ENCODE results near the gene GPR137C.

Gene GPR137C

GRCh38 chr14:52607061-52607460, 54.4 kb downstream of the GPR137C start:
- no peak overlapping the region for H3K4me3 ChIP-seq (ENCODE audit: low read length in 2 of 2)
- H3K27me3 ChIP-seq (ENCODE audit: control insufficient read depth in 2 of 2, insufficient read depth in 2 of 2, low read length in 2 of 2), result no peaks in the 10 kb centered on the region
- H3K27ac ChIP-seq (ENCODE audit: low read depth in 2 of 2, low read length in 2 of 2), result no peak overlapping the region
- no peaks in the 10 kb centered on the region for H3K36me3 ChIP-seq (ENCODE audit: control insufficient read depth in 2 of 2, insufficient read depth in 2 of 2, low read length in 2 of 2)
- H3K4me1 ChIP-seq (ENCODE audit: control insufficient read depth in 2 of 2, insufficient read depth in 2 of 2, low read length in 2 of 2), result no peaks in the 10 kb centered on the region
- no peak overlapping the region for H3K9ac ChIP-seq (ENCODE audit: low read depth in 1 of 2, low read length in 2 of 2)
- H3K9me3 ChIP-seq (ENCODE audit: control insufficient read depth in 2 of 2, low read length in 2 of 2), result no peaks in the 10 kb centered on the region

DNA sequence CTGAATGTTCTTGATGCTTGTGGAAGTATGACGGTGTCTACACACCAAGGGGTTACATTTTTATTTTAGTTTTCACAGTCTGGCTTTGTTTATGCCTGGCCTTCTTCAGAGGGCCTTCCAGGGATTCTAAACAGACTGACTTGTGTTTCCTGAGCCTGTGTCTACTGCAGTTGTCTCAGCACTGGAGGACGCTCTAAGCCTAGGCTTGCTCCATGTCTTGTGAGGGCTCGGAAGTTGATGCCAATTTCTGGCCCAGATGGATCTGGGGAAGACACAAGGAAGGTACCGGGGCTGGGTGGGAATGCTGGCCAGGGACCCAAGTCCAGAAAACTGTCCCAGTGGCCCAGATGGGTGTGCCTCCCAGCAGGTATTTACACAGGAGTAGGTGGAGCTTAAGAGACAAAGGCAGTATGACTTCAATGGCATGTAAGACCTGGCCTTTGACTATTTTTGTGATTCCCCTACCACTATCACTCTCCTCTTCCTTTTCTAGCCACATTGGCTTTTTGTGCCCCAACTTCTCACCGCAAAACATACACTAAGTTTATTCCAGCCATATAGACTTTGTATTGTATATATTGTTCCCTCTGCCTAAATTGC, 56.9 kb downstream of the GPR137C start:
- Histone ChIP-seq H3K4me1 (ENCODE audit: control insufficient read depth in 2 of 2, insufficient read depth in 2 of 2, low read length in 2 of 2) (no peaks in the 10 kb centered on the region), H3K27me3 (ENCODE audit: control insufficient read depth in 2 of 2, insufficient read depth in 2 of 2, low read length in 2 of 2) (no peaks in the 10 kb centered on the region), H3K9me3 (ENCODE audit: control insufficient read depth in 2 of 2, low read length in 2 of 2) (no peaks in the 10 kb centered on the region), H3K9ac (ENCODE audit: low read depth in 1 of 2, low read length in 2 of 2) (no peak overlapping the region), H3K27ac (ENCODE audit: low read depth in 2 of 2, low read length in 2 of 2) (no peak overlapping the region), H3K4me3 (ENCODE audit: low read length in 2 of 2) (no peak overlapping the region), H3K36me3 (ENCODE audit: control insufficient read depth in 2 of 2, insufficient read depth in 2 of 2, low read length in 2 of 2) (no peaks in the 10 kb centered on the region)

GRCh38 chr14:52610187-52610586, 57.6 kb downstream of the GPR137C start:
- Histone ChIP-seq H3K27me3 (ENCODE audit: control insufficient read depth in 2 of 2, insufficient read depth in 2 of 2, low read length in 2 of 2) (no peaks in the 10 kb centered on the region), H3K4me3 (ENCODE audit: low read length in 2 of 2) (no peak overlapping the region), H3K4me1 (ENCODE audit: control insufficient read depth in 2 of 2, insufficient read depth in 2 of 2, low read length in 2 of 2) (no peaks in the 10 kb centered on the region), H3K27ac (ENCODE audit: low read depth in 2 of 2, low read length in 2 of 2) (no peak overlapping the region), H3K36me3 (ENCODE audit: control insufficient read depth in 2 of 2, insufficient read depth in 2 of 2, low read length in 2 of 2) (no peaks in the 10 kb centered on the region), H3K9ac (ENCODE audit: low read depth in 1 of 2, low read length in 2 of 2) (no peak overlapping the region), H3K9me3 (ENCODE audit: control insufficient read depth in 2 of 2, low read length in 2 of 2) (no peaks in the 10 kb centered on the region)

DNA sequence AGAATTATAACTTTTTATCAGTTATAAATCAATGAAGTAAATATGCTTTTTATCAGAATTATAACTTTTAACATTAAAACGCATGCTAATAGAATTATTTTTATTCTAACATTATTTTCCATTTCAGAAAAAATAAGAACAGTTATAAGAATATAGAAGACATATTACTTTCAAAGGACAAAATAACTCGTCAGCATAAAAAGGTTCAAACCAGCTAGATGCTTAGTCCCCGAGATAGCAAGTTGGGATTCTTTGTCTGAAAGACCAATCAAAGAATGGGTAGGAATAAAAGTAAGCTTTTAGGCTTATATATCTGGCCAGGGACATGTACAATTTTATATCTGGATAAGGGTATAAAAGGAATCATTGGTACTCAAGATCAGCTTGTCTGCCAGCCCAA, 66.0 kb downstream of the GPR137C start:
- H3K4me1 ChIP-seq (ENCODE audit: control insufficient read depth in 2 of 2, insufficient read depth in 2 of 2, low read length in 2 of 2), result no peaks in the 10 kb centered on the region
- no peaks in the 10 kb centered on the region for H3K9me3 ChIP-seq (ENCODE audit: control insufficient read depth in 2 of 2, low read length in 2 of 2)

DNA sequence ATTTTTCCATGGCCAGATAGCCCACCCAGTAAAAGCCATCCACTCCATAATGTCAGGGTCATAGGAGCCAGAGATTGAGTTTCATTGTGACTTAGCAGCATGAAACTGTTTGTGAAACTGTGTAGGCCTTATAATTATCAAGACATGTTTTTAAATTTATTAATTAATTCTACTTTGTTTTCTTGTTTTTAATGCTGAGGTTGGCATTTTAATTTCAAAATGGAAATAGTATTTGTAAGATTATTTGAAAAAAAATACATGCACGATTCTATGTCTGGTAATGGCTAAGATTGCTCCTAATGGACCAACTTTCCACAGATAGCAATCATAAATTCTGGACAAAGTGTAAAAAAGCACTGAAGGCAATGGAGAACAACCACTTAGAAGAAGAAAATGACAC, 67.1 kb downstream of the GPR137C start:
- Histone ChIP-seq H3K9ac (ENCODE audit: low read depth in 1 of 2, low read length in 2 of 2) (no peak overlapping the region), H3K4me1 (ENCODE audit: control insufficient read depth in 2 of 2, insufficient read depth in 2 of 2, low read length in 2 of 2) (no peaks in the 10 kb centered on the region), H3K27me3 (ENCODE audit: control insufficient read depth in 2 of 2, insufficient read depth in 2 of 2, low read length in 2 of 2) (no peaks in the 10 kb centered on the region), H3K9me3 (ENCODE audit: control insufficient read depth in 2 of 2, low read length in 2 of 2) (no peaks in the 10 kb centered on the region), H3K4me3 (ENCODE audit: low read length in 2 of 2) (no peak overlapping the region), H3K27ac (ENCODE audit: low read depth in 2 of 2, low read length in 2 of 2) (no peak overlapping the region), H3K36me3 (ENCODE audit: control insufficient read depth in 2 of 2, insufficient read depth in 2 of 2, low read length in 2 of 2) (no peaks in the 10 kb centered on the region)

More for the DNA sequence above, 66.0 kb downstream of the GPR137C start:
- Histone ChIP-seq H3K27ac (ENCODE audit: low read depth in 2 of 2, low read length in 2 of 2) (no peak overlapping the region), H3K4me3 (ENCODE audit: low read length in 2 of 2) (no peak overlapping the region), H3K36me3 (ENCODE audit: control insufficient read depth in 2 of 2, insufficient read depth in 2 of 2, low read length in 2 of 2) (no peaks in the 10 kb centered on the region), H3K9ac (ENCODE audit: low read depth in 1 of 2, low read length in 2 of 2) (no peak overlapping the region), H3K27me3 (ENCODE audit: control insufficient read depth in 2 of 2, insufficient read depth in 2 of 2, low read length in 2 of 2) (no peaks in the 10 kb centered on the region)

GRCh38 chr14:52640137-52640536, 87.5 kb downstream of the GPR137C start:
- H3K4me3 ChIP-seq (ENCODE audit: low read length in 2 of 2), result no peak overlapping the region
- no peak overlapping the region for H3K27ac ChIP-seq (ENCODE audit: low read depth in 2 of 2, low read length in 2 of 2)
- no peaks in the 10 kb centered on the region for H3K4me1 ChIP-seq (ENCODE audit: control insufficient read depth in 2 of 2, insufficient read depth in 2 of 2, low read length in 2 of 2)
- H3K36me3 ChIP-seq (ENCODE audit: control insufficient read depth in 2 of 2, insufficient read depth in 2 of 2, low read length in 2 of 2), result peaks cover 12 to 16% of the 10 kb centered on the region in 2 donors
- H3K9me3 ChIP-seq (ENCODE audit: control insufficient read depth in 2 of 2, low read length in 2 of 2), result no peaks in the 10 kb centered on the region
- H3K27me3 ChIP-seq (ENCODE audit: control insufficient read depth in 2 of 2, insufficient read depth in 2 of 2, low read length in 2 of 2), result no peaks in the 10 kb centered on the region
- no peak overlapping the region for H3K9ac ChIP-seq (ENCODE audit: low read depth in 1 of 2, low read length in 2 of 2)

- Histone ChIP-seq H3K9me3 (ENCODE audit: control insufficient read depth in 2 of 2, low read length in 2 of 2) (no peaks in the 10 kb centered on the region), H3K4me1 (ENCODE audit: control insufficient read depth in 2 of 2, insufficient read depth in 2 of 2, low read length in 2 of 2) (no peaks in the 10 kb centered on the region), H3K27me3 (ENCODE audit: control insufficient read depth in 2 of 2, insufficient read depth in 2 of 2, low read length in 2 of 2) (no peaks in the 10 kb centered on the region), H3K9ac (ENCODE audit: low read depth in 1 of 2, low read length in 2 of 2) (no peak overlapping the region), H3K27ac (ENCODE audit: low read depth in 2 of 2, low read length in 2 of 2) (no peak overlapping the region), H3K4me3 (ENCODE audit: low read length in 2 of 2) (no peak overlapping the region), H3K36me3 (ENCODE audit: control insufficient read depth in 2 of 2, insufficient read depth in 2 of 2, low read length in 2 of 2) (peaks cover 21 to 22% of the 10 kb centered on the region in 2 donors)
Observed at GRCh38 chr14:52641745-52642144, 89.1 kb downstream of the GPR137C start.

GRCh38 chr14:52649511-52649910, 96.9 kb downstream of the GPR137C start:
- H3K27ac ChIP-seq (ENCODE audit: low read depth in 2 of 2, low read length in 2 of 2), result no peak overlapping the region
- H3K4me1 ChIP-seq (ENCODE audit: control insufficient read depth in 2 of 2, insufficient read depth in 2 of 2, low read length in 2 of 2), result no peaks in the 10 kb centered on the region
- peaks cover 22 to 31% of the 10 kb centered on the region in 2 donors for H3K36me3 ChIP-seq (ENCODE audit: control insufficient read depth in 2 of 2, insufficient read depth in 2 of 2, low read length in 2 of 2)
- no peaks in the 10 kb centered on the region for H3K27me3 ChIP-seq (ENCODE audit: control insufficient read depth in 2 of 2, insufficient read depth in 2 of 2, low read length in 2 of 2)
- H3K4me3 ChIP-seq (ENCODE audit: low read length in 2 of 2), result no peak overlapping the region
- no peak overlapping the region for H3K9ac ChIP-seq (ENCODE audit: low read depth in 1 of 2, low read length in 2 of 2)
- H3K9me3 ChIP-seq (ENCODE audit: control insufficient read depth in 2 of 2, low read length in 2 of 2), result no peaks in the 10 kb centered on the region

GRCh38 chr14:52650774-52651173, 98.1 kb downstream of the GPR137C start:
- Histone ChIP-seq H3K9ac (ENCODE audit: low read depth in 1 of 2, low read length in 2 of 2) (no peak overlapping the region), H3K4me3 (ENCODE audit: low read length in 2 of 2) (no peak overlapping the region), H3K9me3 (ENCODE audit: control insufficient read depth in 2 of 2, low read length in 2 of 2) (no peaks in the 10 kb centered on the region), H3K4me1 (ENCODE audit: control insufficient read depth in 2 of 2, insufficient read depth in 2 of 2, low read length in 2 of 2) (no peaks in the 10 kb centered on the region), H3K27me3 (ENCODE audit: control insufficient read depth in 2 of 2, insufficient read depth in 2 of 2, low read length in 2 of 2) (no peaks in the 10 kb centered on the region), H3K27ac (ENCODE audit: low read depth in 2 of 2, low read length in 2 of 2) (no peak overlapping the region), H3K36me3 (ENCODE audit: control insufficient read depth in 2 of 2, insufficient read depth in 2 of 2, low read length in 2 of 2) (peaks cover 20 to 30% of the 10 kb centered on the region in 2 donors)

DNA sequence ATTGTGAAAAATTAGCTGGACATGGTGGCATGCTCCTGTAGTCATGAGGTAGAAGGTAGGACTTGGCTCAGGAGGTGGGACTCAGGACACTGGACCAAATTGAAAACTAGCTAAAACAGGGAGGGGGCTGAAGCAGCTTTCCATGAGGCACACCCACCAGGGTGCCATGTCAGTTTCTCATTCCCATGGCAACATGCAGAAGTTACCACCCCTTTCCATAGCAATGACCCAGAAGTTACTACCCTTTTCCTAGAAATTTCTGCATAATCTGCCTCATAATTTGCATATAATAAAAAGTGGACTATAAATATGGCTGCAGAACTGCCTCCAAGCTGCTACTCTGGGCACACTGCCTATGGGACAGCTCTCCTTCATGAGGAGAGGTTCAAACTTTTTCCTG, 104.3 kb downstream of the GPR137C start:
- Histone ChIP-seq H3K9ac (ENCODE audit: low read depth in 1 of 2, low read length in 2 of 2) (no peak overlapping the region), H3K27ac (ENCODE audit: low read depth in 2 of 2, low read length in 2 of 2) (no peak overlapping the region), H3K4me3 (ENCODE audit: low read length in 2 of 2) (no peak overlapping the region), H3K36me3 (ENCODE audit: control insufficient read depth in 2 of 2, insufficient read depth in 2 of 2, low read length in 2 of 2) (peaks cover 9 to 21% of the 10 kb centered on the region in 2 donors), H3K27me3 (ENCODE audit: control insufficient read depth in 2 of 2, insufficient read depth in 2 of 2, low read length in 2 of 2) (no peaks in the 10 kb centered on the region), H3K4me1 (ENCODE audit: control insufficient read depth in 2 of 2, insufficient read depth in 2 of 2, low read length in 2 of 2) (no peaks in the 10 kb centered on the region), H3K9me3 (ENCODE audit: control insufficient read depth in 2 of 2, low read length in 2 of 2) (no peaks in the 10 kb centered on the region)

GRCh38 chr14:52660325-52660724, 107.7 kb downstream of the GPR137C start:
- Histone ChIP-seq H3K9me3 (ENCODE audit: control insufficient read depth in 2 of 2, low read length in 2 of 2) (no peaks in the 10 kb centered on the region), H3K9ac (ENCODE audit: low read depth in 1 of 2, low read length in 2 of 2) (no peak overlapping the region), H3K4me1 (ENCODE audit: control insufficient read depth in 2 of 2, insufficient read depth in 2 of 2, low read length in 2 of 2) (no peaks in the 10 kb centered on the region), H3K4me3 (ENCODE audit: low read length in 2 of 2) (no peak overlapping the region), H3K27me3 (ENCODE audit: control insufficient read depth in 2 of 2, insufficient read depth in 2 of 2, low read length in 2 of 2) (no peaks in the 10 kb centered on the region), H3K36me3 (ENCODE audit: control insufficient read depth in 2 of 2, insufficient read depth in 2 of 2, low read length in 2 of 2) (peaks cover 6 to 12% of the 10 kb centered on the region in 2 donors), H3K27ac (ENCODE audit: low read depth in 2 of 2, low read length in 2 of 2) (no peak overlapping the region)

Measured in mucosa of rectum (tissue), 2 donors.